T-helper 1 cell treated with Interleukin-12 subunit alpha and Interleukin-12 subunit beta and Interleukin-4 antibody, amounts not matched to agents 30 ng/mL and 1 ng/mL, for 36 hours (primary cell): ENCODE measurements around the gene TMEM41A. TPM values are rescaled to one million over a fixed set of nuclear protein-coding genes. Genes with fewer than 3 reads are reported as not detected.

Experiments
- intact Hi-C: fragments of 100-400 bp; cut with micrococcal nuclease; formaldehyde crosslinking; loops from one replicate; pipeline ENCODE4 v1.15.1; 2024
- total RNA-seq: library from RNA; stranded (reverse); gene quantifications from 2 replicates; pipeline ENCODE4 v1.2.3, GENCODE V29; 2022

TMEM41A gene
- total RNA-seq = 21.6 and 24.4 TPM in 2 replicates

- intact Hi-C loops = loop anchor here (1.0 to 10.0 kb wide), 12 partner anchors 61 to 1870 kb away; partner anchors contain the start of genes ALG3, AP2M1, DNAJB11 and EEF1AKMT4
Measured at GRCh38 chr3:185498503-185499396, at the start of gene TMEM41A. Gene TMEM41A (minus strand): TSS chr3:185499035. CDS start chr3:185498961, 74 bp downstream.

GRCh38 chr3:185540695-185541094 lies 41.9 kb upstream of the TMEM41A start:
- intact Hi-C loops = no loop called here

- intact Hi-C loops = no loop called here
Measured at GRCh38 chr3:185539934-185540333, 41.1 kb upstream of the TMEM41A start.

- intact Hi-C loops = no loop called here
Measured at GRCh38 chr3:185537369-185537970, 38.6 kb upstream of the TMEM41A start.

GRCh38 chr3:185534511-185534910 lies 35.7 kb upstream of the TMEM41A start:
- intact Hi-C loops = no loop called here

- intact Hi-C loops = no loop called here
Measured at GRCh38 chr3:185532901-185533300, 34.1 kb upstream of the TMEM41A start.

GRCh38 chr3:185530856-185531255 lies 32.0 kb upstream of the TMEM41A start:
- intact Hi-C loops = no loop called here

- intact Hi-C loops = no loop called here
Measured at GRCh38 chr3:185528532-185528931, 29.7 kb upstream of the TMEM41A start.

GRCh38 chr3:185527364-185527763 lies 28.5 kb upstream of the TMEM41A start:
- intact Hi-C loops = no loop called here

GRCh38 chr3:185526349-185526951 lies 27.6 kb upstream of the TMEM41A start:
- intact Hi-C loops = no loop called here

GRCh38 chr3:185521349-185522138 lies 22.7 kb upstream of the TMEM41A start:
- intact Hi-C loops = no loop called here

- intact Hi-C loops = no loop called here
Measured at GRCh38 chr3:185519021-185519420, 20.2 kb upstream of the TMEM41A start.

GRCh38 chr3:185517387-185518130 lies 18.7 kb upstream of the TMEM41A start:
- intact Hi-C loops = no loop called here

GRCh38 chr3:185511711-185512110 lies 12.9 kb upstream of the TMEM41A start:
- intact Hi-C loops = no loop called here

GRCh38 chr3:185508335-185508991 lies 9.6 kb upstream of the TMEM41A start:
- intact Hi-C loops = no loop called here

- intact Hi-C loops = no loop called here
Measured at GRCh38 chr3:185507883-185508282, 9.0 kb upstream of the TMEM41A start.

- intact Hi-C loops = no loop called here
Measured at GRCh38 chr3:185504636-185505035, 5.8 kb upstream of the TMEM41A start.

GRCh38 chr3:185503521-185503920 lies 4.7 kb upstream of the TMEM41A start:
- intact Hi-C loops = no loop called here

- intact Hi-C loops = no loop called here
Measured at GRCh38 chr3:185502987-185503386, 4.2 kb upstream of the TMEM41A start.

- intact Hi-C loops = loop anchor here (10.0 kb wide), 3 partner anchors 1295 to 1605 kb away; partner anchors contain the start of genes AP2M1, EIF4A2 and PARL
Measured at GRCh38 chr3:185490241-185490640, 8.6 kb downstream of the TMEM41A start.
